Measurements from ENCODE around the gene MMAA. TPM values are rescaled to one million over a fixed set of nuclear protein-coding genes. Genes with fewer than 3 reads are reported as not detected.

MMAA gene
- total and polyA plus RNA-seq, 2 donors (not counting 1 experiment from before 2014, with no cell fraction given) = 3.9 to 9.0 TPM

DNA sequence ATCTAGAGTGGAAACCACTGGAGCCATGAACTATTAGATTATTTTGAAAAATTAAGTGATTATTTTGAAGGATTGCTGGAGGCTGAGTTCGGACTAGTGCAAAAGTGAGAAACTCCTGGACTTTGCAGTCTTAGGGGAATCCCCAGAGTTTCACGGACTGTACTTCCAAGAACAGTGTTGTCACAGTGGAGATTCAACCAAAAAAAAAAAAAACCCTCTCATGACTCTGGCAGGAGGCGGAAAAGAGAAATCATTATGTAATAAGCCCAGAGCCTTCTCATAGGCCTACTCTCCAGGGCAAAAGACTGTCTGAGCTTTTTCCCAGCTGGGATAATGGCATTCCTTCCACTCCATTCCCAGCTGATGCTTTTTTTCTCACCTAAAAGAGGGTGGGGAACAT, 44.0 kb downstream of the MMAA start:
- TF ChIP-seq, protein P1, sequence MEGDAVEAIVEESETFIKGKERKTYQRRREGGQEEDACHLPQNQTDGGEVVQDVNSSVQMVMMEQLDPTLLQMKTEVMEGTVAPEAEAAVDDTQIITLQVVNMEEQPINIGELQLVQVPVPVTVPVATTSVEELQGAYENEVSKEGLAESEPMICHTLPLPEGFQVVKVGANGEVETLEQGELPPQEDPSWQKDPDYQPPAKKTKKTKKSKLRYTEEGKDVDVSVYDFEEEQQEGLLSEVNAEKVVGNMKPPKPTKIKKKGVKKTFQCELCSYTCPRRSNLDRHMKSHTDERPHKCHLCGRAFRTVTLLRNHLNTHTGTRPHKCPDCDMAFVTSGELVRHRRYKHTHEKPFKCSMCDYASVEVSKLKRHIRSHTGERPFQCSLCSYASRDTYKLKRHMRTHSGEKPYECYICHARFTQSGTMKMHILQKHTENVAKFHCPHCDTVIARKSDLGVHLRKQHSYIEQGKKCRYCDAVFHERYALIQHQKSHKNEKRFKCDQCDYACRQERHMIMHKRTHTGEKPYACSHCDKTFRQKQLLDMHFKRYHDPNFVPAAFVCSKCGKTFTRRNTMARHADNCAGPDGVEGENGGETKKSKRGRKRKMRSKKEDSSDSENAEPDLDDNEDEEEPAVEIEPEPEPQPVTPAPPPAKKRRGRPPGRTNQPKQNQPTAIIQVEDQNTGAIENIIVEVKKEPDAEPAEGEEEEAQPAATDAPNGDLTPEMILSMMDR (IDR thresholded peaks at IDR 0.05) = no peak
- no peak for TF ChIP-seq EZH2 (IDR thresholded peaks at IDR 0.05; ENCODE audit: borderline replicate concordance, insufficient read depth, low read depth, low read length, poor library complexity, severe bottlenecking)
- H3K4me3 ChIP-seq (ENCODE audit: control extremely low read depth in 1 of 5, extremely low read depth in 1 of 5, insufficient read depth in 1 of 5, low read depth in 2 of 5, low read length in 4 of 5) = no peak overlapping the region
- POLR2A ChIA-PET = no interaction called here
- peaks cover 0 to 2% of the 10 kb centered on the region in 2 experiments for H3K36me3 ChIP-seq (replicated peaks in 1 of 2; ENCODE audit: control extremely low read depth in 1 of 2, control insufficient read depth in 1 of 2, extremely low read depth in 1 of 2, insufficient read depth in 2 of 2, low read length in 1 of 2)
- ATAC-seq (ENCODE audit: low read depth) (no peak), DNase-seq (no peak)
- H3K4me1 ChIP-seq (ENCODE audit: control insufficient read depth in 2 of 2, insufficient read depth in 2 of 2, low read length in 2 of 2) = no peaks in the 10 kb centered on the region
- Mint-ChIP-seq H3K4me3 (no peak overlapping the region), H3K27me3 (no peaks in the 10 kb centered on the region), H3K9me3 (ENCODE audit: insufficient read depth) (no peaks in the 10 kb centered on the region), H3K4me1 (no peaks in the 10 kb centered on the region), H3K27ac (no peak overlapping the region)
- H4K20me1 ChIP-seq (ENCODE audit: control insufficient read depth, insufficient read depth, low read length, poor library complexity, severe bottlenecking) = no peaks in the 10 kb centered on the region
- H3K9ac ChIP-seq (ENCODE audit: low read length) = no peak overlapping the region
- no peak overlapping the region for H3K27ac ChIP-seq (ENCODE audit: low read length in 2 of 2)
- H3K4me2 ChIP-seq (replicated peaks; ENCODE audit: low read depth, low read length, poor library complexity, severe bottlenecking) = no peak overlapping the region
- CTCF ChIA-PET = interaction anchor here (0.7 kb wide), 1 partner anchor 20 kb away, joined by 3 read pairs; no protein-coding TSS in a partner anchor
- H3K9me3 ChIP-seq (ENCODE audit: control extremely low read depth in 1 of 3, control insufficient read depth in 2 of 3, insufficient read depth in 1 of 3, low read length in 2 of 3) = peaks cover 0 to 5% (median 1%) of the 10 kb centered on the region in 3 donors
- WGBS (ENCODE audit: insufficient coverage) = 100% methylated on average over 3 of the region's 3 CpGs
- intact Hi-C loops (cut with micrococcal nuclease) = no loop called here
- no peaks in the 10 kb centered on the region for H3K27me3 ChIP-seq (replicated peaks in 1 of 4; ENCODE audit: control extremely low read depth in 1 of 4, control insufficient read depth in 3 of 4, insufficient read depth in 4 of 4, low read length in 3 of 4)
- no peaks in the 10 kb centered on the region for H3K79me2 ChIP-seq (ENCODE audit: control insufficient read depth, insufficient read depth, low read length)
- no peak overlapping the region for H2AFZ ChIP-seq (ENCODE audit: insufficient read depth, low read depth, low read length, poor library complexity, severe bottlenecking)

DNA sequence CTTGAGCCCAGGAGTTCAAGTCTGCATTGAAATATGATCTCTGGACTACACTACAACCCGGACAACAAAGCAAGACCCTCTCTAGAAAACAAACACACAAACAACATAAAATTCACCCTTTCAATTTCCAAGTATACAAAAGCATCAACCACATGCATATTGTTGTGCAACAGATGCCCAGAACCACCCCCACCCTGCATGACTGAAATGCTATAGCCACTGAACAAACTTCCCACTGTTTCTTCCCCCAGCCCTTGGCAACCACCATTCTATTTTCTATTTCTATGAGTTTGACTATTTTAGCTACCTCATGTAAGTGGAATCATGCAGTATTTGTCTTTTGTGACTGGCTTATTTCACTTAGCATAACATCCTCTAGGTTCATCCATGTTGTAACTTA, 46.6 kb downstream of the MMAA start:
- no peaks in the 10 kb centered on the region for H3K27me3 ChIP-seq (replicated peaks in 1 of 4; ENCODE audit: control extremely low read depth in 1 of 4, control insufficient read depth in 3 of 4, insufficient read depth in 4 of 4, low read length in 3 of 4)
- H2AFZ ChIP-seq (ENCODE audit: insufficient read depth, low read depth, low read length, poor library complexity, severe bottlenecking) = no peak overlapping the region
- TF ChIP-seq EZH2 (IDR thresholded peaks at IDR 0.05; ENCODE audit: borderline replicate concordance, insufficient read depth, low read depth, low read length, poor library complexity, severe bottlenecking) = no peak
- TF ChIP-seq, protein P1 (IDR thresholded peaks at IDR 0.05) = no peak
- H3K27me3 Mint-ChIP-seq = peaks cover 6% of the 10 kb centered on the region
- H3K4me1 Mint-ChIP-seq = no peaks in the 10 kb centered on the region
- no peaks in the 10 kb centered on the region for H3K79me2 ChIP-seq (ENCODE audit: control insufficient read depth, insufficient read depth, low read length)
- DNase-seq = no peak
- no peaks in the 10 kb centered on the region for H4K20me1 ChIP-seq (ENCODE audit: control insufficient read depth, insufficient read depth, low read length, poor library complexity, severe bottlenecking)
- H3K9me3 ChIP-seq (ENCODE audit: control extremely low read depth in 1 of 3, control insufficient read depth in 2 of 3, insufficient read depth in 1 of 3, low read length in 2 of 3) = peaks cover 0 to 5% (median 1%) of the 10 kb centered on the region in 3 donors
- ATAC-seq (ENCODE audit: low read depth) = no peak
- H3K9me3 Mint-ChIP-seq (ENCODE audit: insufficient read depth) = no peaks in the 10 kb centered on the region
- CTCF ChIA-PET = no interaction called here
- no peak overlapping the region for H3K27ac ChIP-seq (ENCODE audit: low read length in 2 of 2)
- WGBS (ENCODE audit: insufficient coverage) = 100% methylated on average over 1 of the region's 1 CpG
- POLR2A ChIA-PET = no interaction called here
- no peak overlapping the region for H3K9ac ChIP-seq (ENCODE audit: low read length)
- H3K4me2 ChIP-seq (replicated peaks; ENCODE audit: low read depth, low read length, poor library complexity, severe bottlenecking) = no peak overlapping the region
- H3K27ac Mint-ChIP-seq = no peak overlapping the region
- no peaks in the 10 kb centered on the region for H3K4me1 ChIP-seq (ENCODE audit: control insufficient read depth in 2 of 2, insufficient read depth in 2 of 2, low read length in 2 of 2)
- intact Hi-C loops (cut with micrococcal nuclease) = no loop called here
- H3K4me3 ChIP-seq (ENCODE audit: control extremely low read depth in 1 of 5, extremely low read depth in 1 of 5, insufficient read depth in 1 of 5, low read depth in 2 of 5, low read length in 4 of 5) = no peak overlapping the region
- H3K4me3 Mint-ChIP-seq = no peak overlapping the region
- no peaks in the 10 kb centered on the region for H3K36me3 ChIP-seq (replicated peaks in 1 of 2; ENCODE audit: control extremely low read depth in 1 of 2, control insufficient read depth in 1 of 2, extremely low read depth in 1 of 2, insufficient read depth in 2 of 2, low read length in 1 of 2)
